NCI-H2107 treated with DMSO at 0.1 percent for 48 hours (cell line): ENCODE measurements around the gene SOX11.
A peak's percentile ranks its signal among the peaks of the same experiment; 100 is the strongest.
"Not testable (repeated sequence)": the region's sequence is repeated elsewhere in the genome, so short reads cannot be mapped to it uniquely, and the experiment has no call there.

ENCODE experiments used
- DNase-seq: peaks from one replicate; lab custom pipeline; 2025; ENCODE audit not compliant: unreplicated experiment; lab: John Stamatoyannopoulos, UW

SOX11 gene

GRCh38 chr2:5691985-5692529 lies at the start of gene SOX11:
TSS of gene SOX11 (plus strand) at chr2:5692384. CDS start at chr2:5692722, 338 bp downstream.
- DNase-seq, result peak; percentile 89

- DNase-seq, result not testable (repeated sequence)
Measured at GRCh38 chr2:5652734-5653133, 39.5 kb upstream of the SOX11 start.

GRCh38 chr2:5653756-5654155 lies 38.4 kb upstream of the SOX11 start:
- not testable (repeated sequence) for DNase-seq

DNA sequence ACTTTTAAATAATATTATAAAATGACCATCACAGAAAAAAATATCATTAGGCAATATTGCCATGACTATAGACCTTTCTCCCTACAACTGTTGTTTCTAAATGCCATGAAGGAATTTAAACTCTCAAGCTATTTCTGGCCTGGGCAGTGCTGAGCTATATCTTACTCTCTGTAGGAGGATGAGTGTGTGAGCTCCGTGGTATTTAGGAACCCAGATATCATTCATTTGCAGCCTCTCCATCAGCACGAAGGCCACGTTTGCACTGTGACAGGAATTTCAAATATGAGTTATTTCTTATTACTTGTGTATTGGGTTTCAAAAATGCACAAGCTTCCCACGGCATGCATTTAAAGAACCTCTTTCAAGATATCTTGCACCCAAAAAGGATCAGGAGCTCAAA lies 35.0 kb upstream of the SOX11 start:
- no peak for DNase-seq

GRCh38 chr2:5660591-5660990 lies 31.6 kb upstream of the SOX11 start:
- DNase-seq, result no peak

DNA sequence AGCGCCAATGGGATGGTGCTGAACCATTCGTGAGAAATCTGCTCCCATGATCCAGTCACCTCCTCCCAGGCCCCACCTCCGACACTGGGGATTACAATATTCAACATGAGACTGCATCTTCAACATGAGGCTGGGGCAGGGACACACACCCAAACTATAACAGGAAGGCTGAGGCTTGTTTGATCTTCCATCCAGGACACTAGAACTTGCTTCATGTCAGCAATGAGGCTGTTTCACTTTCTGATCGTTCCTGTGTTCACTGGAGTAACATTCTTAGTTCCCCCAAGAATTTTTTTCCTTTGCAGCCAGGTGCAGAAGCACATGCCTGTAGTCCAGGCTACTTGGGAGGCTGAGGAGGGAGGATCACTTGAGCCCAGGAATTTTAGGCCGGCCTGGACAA lies 30.8 kb upstream of the SOX11 start:
- DNase-seq, result no peak

DNA sequence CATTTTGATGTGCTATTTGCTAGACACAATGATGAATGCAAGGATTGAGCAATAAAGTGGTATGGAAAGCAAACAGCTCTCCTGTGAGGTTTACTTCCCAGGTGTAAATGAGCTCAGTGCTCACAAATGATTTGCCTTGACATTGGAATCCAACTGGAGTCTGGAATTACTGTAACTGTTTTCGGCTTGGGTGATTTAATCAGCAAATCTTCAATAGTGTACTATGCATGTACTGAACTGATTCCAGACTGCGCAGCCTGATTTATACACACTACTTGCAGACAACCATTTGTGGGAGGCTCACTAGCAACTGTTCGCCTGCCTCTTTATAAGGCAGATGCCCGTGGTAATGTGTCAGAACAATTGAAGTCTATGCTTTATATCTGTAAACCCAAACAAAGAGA lies 27.9 kb upstream of the SOX11 start:
- DNase-seq, result no peak

GRCh38 chr2:5665066-5665465 lies 27.1 kb upstream of the SOX11 start:
- no peak for DNase-seq

DNA sequence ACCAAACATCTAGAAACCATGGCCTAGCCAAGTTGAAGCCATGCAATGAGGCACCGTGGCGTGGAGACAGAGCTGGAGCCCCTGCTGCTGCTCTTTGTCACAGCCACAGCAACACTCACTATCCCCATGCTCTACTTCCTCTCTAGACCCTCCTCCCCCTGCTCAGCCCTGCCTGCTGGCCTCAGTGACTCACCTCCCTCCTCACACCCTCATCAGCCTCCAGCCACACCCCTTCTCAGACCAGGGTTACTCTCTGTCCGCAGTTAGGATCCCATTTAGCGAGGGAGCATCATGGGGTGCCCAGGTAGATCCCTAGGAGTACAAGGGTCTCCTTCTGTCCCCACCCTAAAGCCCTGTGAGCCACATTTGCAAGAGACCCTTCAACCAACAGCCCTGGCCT lies 25.4 kb upstream of the SOX11 start:
- no peak for DNase-seq

DNA sequence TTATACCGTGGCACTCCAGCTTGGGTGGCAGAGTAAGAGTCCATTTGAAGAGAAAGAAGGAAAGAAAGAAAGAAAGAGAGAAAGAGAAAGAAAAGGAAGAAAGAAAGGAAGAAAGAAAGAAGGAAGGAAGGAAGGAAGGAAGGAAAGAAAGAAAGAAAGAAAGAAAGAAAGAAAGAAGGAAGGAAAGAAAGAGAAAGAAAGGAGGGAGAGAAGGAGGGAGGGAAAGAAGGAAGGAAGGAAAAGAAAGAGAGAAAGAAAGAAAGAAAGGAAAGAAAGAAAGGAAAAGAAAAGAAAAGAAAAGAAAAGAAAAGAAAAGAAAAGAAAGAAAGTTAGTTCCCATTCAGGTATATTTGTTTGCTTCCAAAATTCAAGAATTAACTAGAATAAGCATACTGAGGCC lies 24.5 kb upstream of the SOX11 start:
- DNase-seq, result not testable (repeated sequence)

GRCh38 chr2:5668682-5669250 lies 23.4 kb upstream of the SOX11 start:
- no peak for DNase-seq

DNA sequence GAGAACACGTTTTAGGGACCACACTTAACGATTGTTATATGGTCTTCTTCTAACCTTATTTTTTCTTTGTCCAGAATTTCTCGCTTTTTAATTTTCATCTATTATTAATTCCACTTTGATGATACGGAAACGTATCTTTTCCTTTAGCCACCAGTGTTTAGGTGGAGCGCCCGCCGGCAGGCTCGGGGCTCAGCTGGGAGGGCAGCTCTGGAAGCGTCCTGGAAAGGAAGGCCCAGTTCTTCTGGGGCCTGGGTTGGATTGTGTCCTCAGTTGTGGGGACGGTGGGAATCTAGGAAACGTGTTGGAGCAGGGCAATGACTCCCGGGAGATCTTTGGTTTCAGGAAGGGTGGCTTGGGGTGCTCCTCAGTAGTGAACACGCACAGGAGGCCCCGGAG lies 19.4 kb upstream of the SOX11 start:
- no peak for DNase-seq

DNA sequence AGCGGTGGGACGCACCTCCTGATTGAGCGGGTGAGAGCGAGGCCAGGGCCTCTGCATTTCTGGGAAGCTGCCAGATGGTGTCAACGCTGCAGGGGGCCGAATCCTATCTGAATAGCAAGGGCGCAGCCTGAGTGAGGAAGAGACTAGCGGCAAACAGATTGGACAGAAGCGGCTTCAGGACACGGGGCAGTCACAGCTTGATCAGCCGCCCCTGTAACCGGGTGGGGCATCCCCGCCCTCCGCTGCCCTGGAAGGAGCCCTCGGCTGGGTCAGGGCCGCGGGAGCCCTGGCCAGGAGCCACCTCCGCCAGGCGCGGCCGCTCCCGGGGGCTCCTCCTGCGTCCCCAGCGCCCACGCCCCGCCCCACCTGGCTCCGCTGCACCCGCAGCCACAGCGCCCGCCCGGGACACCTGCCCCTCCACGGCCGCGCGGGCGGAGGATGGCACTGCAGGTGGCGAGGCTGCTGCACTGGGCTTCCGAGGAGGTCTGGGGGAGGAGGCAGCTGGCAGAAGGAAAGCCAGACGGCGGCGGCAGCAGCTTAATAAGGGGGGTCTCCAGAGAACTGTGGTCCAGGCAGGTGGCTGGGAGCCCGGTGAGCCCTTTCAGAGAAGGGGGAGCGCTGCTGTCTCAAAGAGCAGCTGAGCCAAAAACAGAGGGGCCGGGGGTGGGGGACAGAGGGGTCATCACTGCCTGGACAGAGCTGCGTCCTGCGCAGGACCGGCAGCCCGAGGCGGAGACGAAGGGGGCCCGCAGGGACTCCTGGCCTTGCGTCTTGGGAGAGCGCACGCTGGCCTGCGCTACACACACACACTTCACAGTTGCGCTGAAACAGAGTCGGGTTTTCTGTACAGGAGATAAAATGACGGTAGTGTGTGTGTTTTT lies 18.8 kb upstream of the SOX11 start:
- peak; percentile 42 for DNase-seq

DNA sequence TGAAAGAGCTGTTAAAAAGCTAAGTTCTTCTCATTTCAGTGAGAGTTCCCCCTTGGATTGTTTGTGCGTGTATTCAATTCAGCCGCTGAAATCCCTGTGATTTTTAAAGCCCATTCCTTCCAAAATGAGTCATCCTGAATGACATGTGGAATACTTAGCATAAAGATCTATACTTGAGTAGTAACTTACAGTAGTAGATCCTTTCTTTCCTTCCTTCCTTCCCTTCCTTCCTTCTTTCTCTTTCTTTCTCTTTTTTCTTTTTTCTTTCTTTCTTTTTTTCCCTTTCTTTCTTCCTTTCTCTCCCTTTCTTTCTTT lies 18.2 kb upstream of the SOX11 start:
- no peak for DNase-seq

GRCh38 chr2:5677133-5677532 lies 15.1 kb upstream of the SOX11 start:
- no peak for DNase-seq

DNA sequence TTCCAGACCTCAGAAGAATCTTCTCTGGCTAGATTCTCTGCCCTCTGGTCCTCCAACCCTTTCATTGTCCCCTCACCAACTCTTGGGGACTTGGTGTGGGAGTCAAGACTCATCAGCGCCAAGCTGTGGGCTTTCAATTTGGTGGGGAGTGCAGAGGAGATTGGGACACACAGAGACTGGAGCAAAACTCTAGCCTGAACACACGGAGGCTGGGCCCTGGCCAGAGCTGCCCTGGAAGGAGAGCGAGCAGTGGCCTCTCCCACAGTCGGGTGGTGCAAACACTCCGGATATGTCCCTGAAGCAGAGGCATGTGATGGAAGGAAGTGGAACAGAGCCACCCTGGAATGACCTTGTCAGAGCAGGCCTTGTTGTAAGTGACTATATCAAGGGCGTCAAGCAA lies 8.7 kb upstream of the SOX11 start:
- no peak for DNase-seq

- DNase-seq, result no peak
Measured at GRCh38 chr2:5685225-5685624, 7.0 kb upstream of the SOX11 start.

DNA sequence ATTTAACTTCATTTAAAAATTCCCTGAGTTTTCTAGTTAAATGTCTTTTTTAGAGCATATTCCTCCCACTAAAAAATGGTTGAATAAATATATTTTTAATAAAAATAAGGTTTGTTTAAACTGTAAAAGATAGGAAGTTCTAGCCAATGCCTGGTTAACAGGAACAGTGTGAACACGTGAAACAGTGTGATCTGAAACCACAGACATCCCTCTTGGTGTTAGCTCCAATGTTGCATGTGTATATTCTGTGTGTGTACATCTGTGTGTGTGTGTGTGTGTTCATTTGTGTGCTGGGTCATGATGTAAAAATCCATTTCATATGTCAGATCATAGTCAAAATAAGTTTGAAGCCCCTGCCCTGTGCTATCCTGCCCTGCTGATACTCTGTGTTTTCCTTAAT lies 6.1 kb upstream of the SOX11 start:
- DNase-seq, result no peak

DNA sequence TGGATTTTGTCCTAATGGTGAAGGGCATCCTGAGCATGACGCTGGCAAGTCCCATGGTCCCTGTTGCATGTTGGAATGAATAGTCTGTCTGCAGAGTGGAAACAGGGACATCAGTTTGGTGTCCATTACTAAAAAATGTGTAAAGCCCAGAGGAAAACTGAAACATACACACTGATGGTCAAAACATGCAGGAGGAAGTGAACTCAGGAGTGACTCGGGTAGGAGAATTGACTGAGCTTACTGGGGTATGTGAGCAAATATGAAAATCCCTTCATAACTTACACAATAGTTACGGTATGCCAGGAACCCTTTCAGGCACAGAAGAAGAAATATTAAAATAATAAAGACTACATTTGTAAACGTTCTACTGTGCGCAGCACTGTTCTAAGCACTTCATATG lies 5.6 kb upstream of the SOX11 start:
- no peak for DNase-seq

GRCh38 chr2:5689750-5690149 lies 2.4 kb upstream of the SOX11 start:
- DNase-seq, result no peak

GRCh38 chr2:5690286-5690685 lies 1.9 kb upstream of the SOX11 start:
- DNase-seq, result no peak

DNA sequence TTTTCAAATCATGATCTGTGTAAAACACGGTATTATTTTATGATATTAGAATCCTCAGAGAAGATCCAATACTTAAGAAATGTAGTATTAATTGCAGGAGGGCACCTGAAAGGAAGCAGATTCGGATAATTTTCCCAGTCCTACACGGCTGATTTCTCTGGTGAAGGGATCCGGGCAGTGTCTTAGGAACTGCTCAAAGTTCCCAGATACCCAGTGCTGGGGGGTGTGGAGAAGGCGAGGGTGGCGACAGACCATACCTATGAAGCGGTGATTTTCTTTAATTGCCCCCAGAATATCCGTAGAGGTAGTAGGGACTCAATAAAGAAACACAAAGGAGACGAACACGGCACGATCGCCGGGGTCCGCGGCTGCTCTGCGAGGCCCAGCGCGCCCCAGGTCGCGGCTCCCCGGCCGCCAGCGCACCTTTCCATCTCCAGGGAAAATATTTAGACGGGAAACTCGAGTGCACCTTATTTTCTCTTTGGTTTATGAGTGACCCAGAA lies 1.4 kb upstream of the SOX11 start:
- DNase-seq, result no peak
